Prostate gland (tissue), 2 donors: Measurements from ENCODE around the gene TRPC4. TPM values are rescaled to one million over a fixed set of nuclear protein-coding genes. Genes with fewer than 3 reads are reported as not detected.

Experiments used
- DNase-seq: peaks from one replicate; pipeline ENCODE4 v3.0.0-alpha.2; 2019; ENCODE audit warnings: low spot score
- H3K27ac ChIP-seq, 2 donors: fragments of 200-600 bp; sonication (generic); 2 replicates each; pipeline ENCODE4 v1.5.1; 2017 to 2019
- H3K27me3 ChIP-seq: fragments of 200-600 bp; sonication (generic); replicated peaks from 2 replicates; pipeline ENCODE4 v1.5.1; 2019; ENCODE audit not compliant: insufficient read depth
- H3K36me3 ChIP-seq, 2 donors: fragments of 200-600 bp; sonication (generic); 1 replicate in 1 of 2; 2 replicates in 1 of 2; pipeline versions ENCODE4 v1.5.1 to v1.8.1; 2017 to 2019
- H3K4me1 ChIP-seq: fragments of 200-600 bp; sonication (generic); replicated peaks from 2 replicates; pipeline ENCODE4 v1.5.1; 2019
- H3K4me3 ChIP-seq, 2 donors: fragments of 200-600 bp; sonication (generic); 2 replicates each; pipeline ENCODE4 v1.5.1; 2017 to 2019
- H3K9me3 ChIP-seq: fragments of 200-600 bp; sonication (generic); 2 replicates; pipeline ENCODE4 v1.5.1; 2017
- POLR2A ChIP-seq: fragments of 450-650 bp; IDR thresholded peaks from one replicate; pipeline ENCODE4 v1.6.1; 2016; ENCODE audit warnings: antibody characterized with exemption, mild to moderate bottlenecking
- POLR2AphosphoS5 ChIP-seq: sonication (generic); formaldehyde crosslinking; IDR thresholded peaks from one replicate; pipeline ENCODE4 v1.6.1; 2017; ENCODE audit warnings: antibody characterized with exemption
- WGBS: methylation state at CpG from one replicate; pipeline ENCODE4 v1.1.5; 2018; 5-methylcytosine and 5-hydroxymethylcytosine counted together
- intact Hi-C: fragments of 100-400 bp; cut with DNase I; formaldehyde crosslinking; loops from one replicate; pipeline ENCODE4 v1.14.2; 2022
- total RNA-seq, 2 donors: library from RNA; depleted of rRNA; stranded (reverse); fragments of >200 nt; gene quantifications; one replicate each; pipeline ENCODE4 v1.1.0, GENCODE V29; 2016
- TF ChIP-seq, protein P1 (sequence below), 4 experiments: fragments of 200-600 bp in 2 of 4; fragments of 450-650 bp in 2 of 4; sonication (generic) in 2 of 4; IDR thresholded peaks; 1 replicate in 3 of 4; 2 replicates in 1 of 4; pipeline ENCODE4 v1.5.1; 2016 to 2019; ENCODE audit warnings: antibody characterized with exemption in 4 of 4, mild to moderate bottlenecking in 2 of 4, moderate library complexity in 2 of 4

The TRPC4 gene
- total RNA-seq, 2 donors from 2014 or later, result 2.4 to 4.0 TPM

DNA sequence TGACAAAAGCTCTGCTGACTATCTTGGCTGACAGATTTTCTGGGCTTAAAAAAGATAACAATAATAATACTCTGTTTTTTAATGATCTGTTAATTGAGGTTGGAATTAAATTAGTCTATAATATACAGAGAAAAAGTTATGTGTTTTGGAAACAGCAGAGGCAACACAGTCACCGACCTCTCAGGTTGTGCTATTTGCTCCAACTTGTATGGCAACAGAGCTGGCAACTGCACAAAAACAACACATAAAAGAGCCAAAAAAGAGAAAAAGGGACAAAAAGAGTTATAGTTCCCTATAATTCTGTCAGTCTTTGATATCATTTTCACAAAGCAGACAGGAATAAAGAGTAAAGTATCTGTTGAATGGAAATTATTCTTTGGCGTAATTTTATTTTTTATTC lies 168.7 kb downstream of the TRPC4 start:
- Histone ChIP-seq H3K4me1 (no peaks in the 10 kb centered on the region), H3K36me3 (no peaks in the 10 kb centered on the region), H3K27me3 (no peaks in the 10 kb centered on the region), H3K9me3 (no peaks in the 10 kb centered on the region), H3K4me3 (no peak overlapping the region), H3K27ac (no peak overlapping the region)
- no peak for DNase-seq
- 26% methylated on average over 2 of the region's 2 CpGs for WGBS
- intact Hi-C loops, result no loop called here
- TF ChIP-seq POLR2A, result no peak
- TF ChIP-seq POLR2AphosphoS5, result no peak
- TF ChIP-seq, protein P1, sequence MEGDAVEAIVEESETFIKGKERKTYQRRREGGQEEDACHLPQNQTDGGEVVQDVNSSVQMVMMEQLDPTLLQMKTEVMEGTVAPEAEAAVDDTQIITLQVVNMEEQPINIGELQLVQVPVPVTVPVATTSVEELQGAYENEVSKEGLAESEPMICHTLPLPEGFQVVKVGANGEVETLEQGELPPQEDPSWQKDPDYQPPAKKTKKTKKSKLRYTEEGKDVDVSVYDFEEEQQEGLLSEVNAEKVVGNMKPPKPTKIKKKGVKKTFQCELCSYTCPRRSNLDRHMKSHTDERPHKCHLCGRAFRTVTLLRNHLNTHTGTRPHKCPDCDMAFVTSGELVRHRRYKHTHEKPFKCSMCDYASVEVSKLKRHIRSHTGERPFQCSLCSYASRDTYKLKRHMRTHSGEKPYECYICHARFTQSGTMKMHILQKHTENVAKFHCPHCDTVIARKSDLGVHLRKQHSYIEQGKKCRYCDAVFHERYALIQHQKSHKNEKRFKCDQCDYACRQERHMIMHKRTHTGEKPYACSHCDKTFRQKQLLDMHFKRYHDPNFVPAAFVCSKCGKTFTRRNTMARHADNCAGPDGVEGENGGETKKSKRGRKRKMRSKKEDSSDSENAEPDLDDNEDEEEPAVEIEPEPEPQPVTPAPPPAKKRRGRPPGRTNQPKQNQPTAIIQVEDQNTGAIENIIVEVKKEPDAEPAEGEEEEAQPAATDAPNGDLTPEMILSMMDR (IDR thresholded peaks at IDR 0.05), result no peak

GRCh38 chr13:37695200-37695599 lies 174.4 kb downstream of the TRPC4 start:
- Histone ChIP-seq H3K27me3 (no peaks in the 10 kb centered on the region), H3K36me3 (no peaks in the 10 kb centered on the region), H3K4me1 (no peaks in the 10 kb centered on the region), H3K27ac (no peak overlapping the region), H3K4me3 (no peak overlapping the region), H3K9me3 (no peaks in the 10 kb centered on the region)
- intact Hi-C loops, result no loop called here
- DNase-seq, result no peak
- no peak for TF ChIP-seq POLR2A
- 80% methylated on average over 3 of the region's 3 CpGs for WGBS

- TF ChIP-seq POLR2A (no peak), POLR2AphosphoS5 (no peak)
- TF ChIP-seq, protein P1 (IDR thresholded peaks at IDR 0.05), result no peak
- H3K4me1 ChIP-seq, result no peaks in the 10 kb centered on the region
- no peak for DNase-seq
- intact Hi-C loops, result no loop called here
- H3K27ac ChIP-seq, result no peak overlapping the region
- 92% methylated on average over 5 of the region's 5 CpGs for WGBS
- H3K27me3 ChIP-seq, result no peaks in the 10 kb centered on the region
- no peaks in the 10 kb centered on the region for H3K9me3 ChIP-seq
- H3K36me3 ChIP-seq, result no peaks in the 10 kb centered on the region
- no peak overlapping the region for H3K4me3 ChIP-seq
Observed at GRCh38 chr13:37690361-37690760, 179.2 kb downstream of the TRPC4 start.

DNA sequence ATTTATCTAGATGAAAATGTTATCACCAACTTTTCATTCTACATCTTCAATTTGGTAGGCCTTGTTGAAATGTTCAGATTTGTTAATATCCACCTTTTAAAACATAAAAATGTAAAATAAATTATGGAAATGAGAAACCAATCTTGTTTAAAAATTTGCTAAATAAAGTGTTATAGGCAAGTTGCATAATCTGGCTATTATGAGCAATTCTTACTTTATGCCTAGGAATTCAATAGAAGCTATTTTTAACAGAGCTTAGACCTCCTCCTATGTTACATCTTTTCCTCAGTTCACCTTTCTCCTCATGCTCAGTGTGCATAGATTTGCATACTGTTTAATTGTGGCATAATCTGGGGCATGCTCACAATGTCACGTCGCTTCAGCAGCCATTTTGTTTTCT lies 183.1 kb downstream of the TRPC4 start:
- Histone ChIP-seq H3K27me3 (no peaks in the 10 kb centered on the region), H3K9me3 (no peaks in the 10 kb centered on the region), H3K27ac (no peak overlapping the region), H3K4me1 (no peaks in the 10 kb centered on the region), H3K36me3 (no peaks in the 10 kb centered on the region), H3K4me3 (no peak overlapping the region)
- TF ChIP-seq POLR2AphosphoS5 (no peak), POLR2A (no peak)
- TF ChIP-seq, protein P1 (IDR thresholded peaks at IDR 0.05), result no peak
- WGBS, result 94% methylated on average over 2 of the region's 2 CpGs
- no peak for DNase-seq
- intact Hi-C loops, result no loop called here

DNA sequence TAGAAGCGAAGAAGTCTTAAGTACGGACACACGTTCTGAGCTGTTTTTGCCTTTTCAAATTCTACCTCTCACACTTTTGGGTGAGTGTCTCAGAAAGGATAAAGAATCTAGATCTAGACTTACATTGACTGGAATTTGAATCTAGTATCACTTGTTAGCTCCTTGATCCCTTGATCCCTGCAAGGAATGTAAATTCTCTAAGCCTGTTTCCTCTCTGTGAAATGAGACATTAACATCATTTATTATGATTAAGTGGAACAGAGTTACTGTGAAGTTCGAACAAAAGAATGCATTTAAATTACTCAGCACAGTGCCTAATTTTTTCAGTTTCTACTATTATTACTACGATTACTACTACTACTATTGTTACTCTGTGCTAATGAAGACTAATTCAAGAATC lies 184.4 kb downstream of the TRPC4 start:
- no peak overlapping the region for H3K4me3 ChIP-seq
- no peak for DNase-seq
- intact Hi-C loops, result no loop called here
- H3K9me3 ChIP-seq, result no peaks in the 10 kb centered on the region
- H3K27ac ChIP-seq, result no peak overlapping the region
- H3K4me1 ChIP-seq, result no peaks in the 10 kb centered on the region
- TF ChIP-seq POLR2AphosphoS5, result no peak
- 80% methylated on average over 5 of the region's 5 CpGs for WGBS
- H3K27me3 ChIP-seq, result no peaks in the 10 kb centered on the region
- no peaks in the 10 kb centered on the region for H3K36me3 ChIP-seq

DNA sequence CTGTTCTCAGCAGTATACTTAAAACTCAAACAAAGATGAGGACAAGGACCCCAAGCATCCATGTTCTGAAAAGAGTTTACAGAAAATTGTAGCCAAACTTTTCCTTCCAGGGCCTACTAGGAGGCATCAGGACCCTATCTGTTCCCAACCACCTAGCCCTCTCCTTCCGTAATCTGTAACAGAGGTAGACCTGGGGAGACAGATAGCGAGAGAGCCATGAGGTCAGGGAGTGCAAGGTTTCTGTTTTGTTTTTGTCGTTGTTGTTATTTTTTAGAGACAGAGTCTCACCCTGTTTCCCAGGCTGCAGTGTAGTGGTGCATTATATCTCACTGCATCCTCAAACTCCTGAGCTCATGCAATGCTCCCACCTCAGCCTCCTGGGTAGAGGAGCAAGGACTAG lies 187.1 kb downstream of the TRPC4 start:
- Histone ChIP-seq H3K9me3 (no peaks in the 10 kb centered on the region), H3K27me3 (no peaks in the 10 kb centered on the region), H3K4me1 (no peaks in the 10 kb centered on the region), H3K27ac (peak overlapping the region; percentile 20 to 50), H3K36me3 (no peaks in the 10 kb centered on the region), H3K4me3 (no peak overlapping the region)
- DNase-seq, result no peak
- 92% methylated on average over 3 of the region's 3 CpGs for WGBS
- intact Hi-C loops, result no loop called here
- TF ChIP-seq POLR2AphosphoS5 (no peak), POLR2A (no peak)
- TF ChIP-seq, protein P1 (IDR thresholded peaks at IDR 0.05), result no peak
